GM10248 (cell line): ENCODE measurements around the gene ACER3.
"Not testable (repeated sequence)": the region's sequence is repeated elsewhere in the genome, so short reads cannot be mapped to it uniquely, and the experiment has no call there.

ENCODE experiments used
- CTCF ChIA-PET: fragments of 300-600 bp; sonication (Branson Sonifier 250); formaldehyde crosslinking; extraction: SDS; loops from one replicate; lab custom pipeline; 2021; ENCODE audit warnings: antibody characterized with exemption; lab: Yijun Ruan, JAX
- POLR2A ChIA-PET: fragments of 350-650 bp; sonication (Branson Sonifier 250); formaldehyde crosslinking; extraction: SDS; loops from one replicate; lab custom pipeline; 2020; ENCODE audit warnings: antibody characterized with exemption; lab: Yijun Ruan, JAX
- DNase-seq: peaks from one replicate; pipeline ENCODE4 v3.0.0; 2012; ENCODE audit errors: extremely low spot score
- TF ChIP-seq, protein P1 (sequence below): IDR thresholded peaks from 2 replicates; pipeline ENCODE4 v1.5.1; 2012; ENCODE audit warnings: mild to moderate bottlenecking, low read depth; ENCODE audit errors: extremely low read depth, missing control alignments, control extremely low read depth

ACER3 gene

DNA sequence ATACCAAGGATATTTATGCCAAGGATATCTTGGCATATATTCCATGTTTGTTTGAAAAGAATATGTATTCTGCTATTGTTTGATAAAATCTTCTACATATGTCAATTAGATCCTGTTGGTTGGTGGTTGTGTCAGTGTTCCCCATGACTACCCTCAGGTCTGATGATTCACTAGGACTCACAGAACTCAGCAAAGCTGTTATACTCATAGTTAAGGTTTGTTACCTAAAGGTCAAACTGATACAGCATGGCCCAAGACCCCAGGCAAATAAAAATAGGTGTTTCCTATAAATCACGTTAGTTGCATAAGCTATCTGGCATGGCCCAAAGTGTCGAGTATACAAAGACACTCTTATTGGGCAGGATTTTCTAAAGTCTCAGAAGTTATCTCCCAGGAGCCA lies 143.2 kb downstream of the ACER3 start:
- no peak for DNase-seq
- CTCF ChIA-PET = interaction anchor here (1.2 kb wide), 1 partner anchor 18 kb away, joined by 3 read pairs; no protein-coding TSS in a partner anchor
- POLR2A ChIA-PET = no interaction called here
- TF ChIP-seq, protein P1, sequence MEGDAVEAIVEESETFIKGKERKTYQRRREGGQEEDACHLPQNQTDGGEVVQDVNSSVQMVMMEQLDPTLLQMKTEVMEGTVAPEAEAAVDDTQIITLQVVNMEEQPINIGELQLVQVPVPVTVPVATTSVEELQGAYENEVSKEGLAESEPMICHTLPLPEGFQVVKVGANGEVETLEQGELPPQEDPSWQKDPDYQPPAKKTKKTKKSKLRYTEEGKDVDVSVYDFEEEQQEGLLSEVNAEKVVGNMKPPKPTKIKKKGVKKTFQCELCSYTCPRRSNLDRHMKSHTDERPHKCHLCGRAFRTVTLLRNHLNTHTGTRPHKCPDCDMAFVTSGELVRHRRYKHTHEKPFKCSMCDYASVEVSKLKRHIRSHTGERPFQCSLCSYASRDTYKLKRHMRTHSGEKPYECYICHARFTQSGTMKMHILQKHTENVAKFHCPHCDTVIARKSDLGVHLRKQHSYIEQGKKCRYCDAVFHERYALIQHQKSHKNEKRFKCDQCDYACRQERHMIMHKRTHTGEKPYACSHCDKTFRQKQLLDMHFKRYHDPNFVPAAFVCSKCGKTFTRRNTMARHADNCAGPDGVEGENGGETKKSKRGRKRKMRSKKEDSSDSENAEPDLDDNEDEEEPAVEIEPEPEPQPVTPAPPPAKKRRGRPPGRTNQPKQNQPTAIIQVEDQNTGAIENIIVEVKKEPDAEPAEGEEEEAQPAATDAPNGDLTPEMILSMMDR = no peak

DNA sequence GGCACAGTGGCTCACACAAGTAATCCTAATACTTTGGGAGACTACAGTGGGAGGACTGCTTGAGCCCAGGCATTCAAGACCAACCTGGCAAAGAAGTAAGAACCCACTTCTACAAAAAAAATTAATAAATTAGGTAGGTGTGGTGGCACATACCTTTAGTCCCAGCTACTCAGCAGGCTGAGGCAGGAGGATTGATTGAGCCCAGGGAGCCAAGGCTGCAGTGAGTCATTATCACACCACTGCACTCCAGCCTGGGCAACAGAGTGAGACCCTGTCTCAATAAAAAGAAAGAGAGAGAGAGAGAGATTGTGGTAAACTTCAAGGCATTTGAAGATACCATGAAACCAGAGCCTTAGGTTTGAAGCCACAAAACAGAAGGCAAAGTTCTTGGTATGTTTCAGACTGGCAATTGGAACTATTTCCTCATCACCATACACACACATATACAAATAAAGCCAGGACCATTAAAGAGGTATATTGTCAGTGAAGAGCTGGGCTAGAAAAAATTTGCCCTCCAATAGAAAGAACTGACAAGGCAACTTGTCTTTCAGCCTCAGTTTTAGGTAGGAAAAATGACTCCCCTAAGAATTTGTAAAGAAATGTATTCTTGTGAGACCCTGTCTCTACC lies 148.9 kb downstream of the ACER3 start:
- ChIA-PET CTCF (interaction anchor here (1.7 kb wide), 1 partner anchor 10 kb away, joined by 5 read pairs; no protein-coding TSS in a partner anchor), POLR2A (no interaction called here)
- TF ChIP-seq, protein P1 = no peak
- no peak for DNase-seq

DNA sequence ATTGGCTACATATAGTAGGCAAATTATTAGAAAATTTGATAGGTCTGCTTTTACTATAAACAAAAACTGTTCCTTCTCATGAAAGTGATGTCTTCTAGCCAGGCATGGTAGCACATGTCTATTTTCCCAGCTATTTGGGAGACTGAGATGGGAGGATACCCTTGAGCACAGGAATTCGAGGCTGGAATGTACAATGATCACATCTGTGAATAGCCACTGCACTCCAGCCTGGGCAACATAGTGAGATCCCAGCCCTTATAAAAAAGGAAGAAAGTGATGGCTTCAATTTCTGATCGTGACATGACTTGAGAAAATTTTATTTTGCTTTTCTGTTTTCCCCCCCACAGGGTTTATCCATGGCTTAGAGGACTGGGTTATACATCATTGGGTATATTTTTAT lies 154.0 kb downstream of the ACER3 start:
- POLR2A ChIA-PET = no interaction called here

DNA sequence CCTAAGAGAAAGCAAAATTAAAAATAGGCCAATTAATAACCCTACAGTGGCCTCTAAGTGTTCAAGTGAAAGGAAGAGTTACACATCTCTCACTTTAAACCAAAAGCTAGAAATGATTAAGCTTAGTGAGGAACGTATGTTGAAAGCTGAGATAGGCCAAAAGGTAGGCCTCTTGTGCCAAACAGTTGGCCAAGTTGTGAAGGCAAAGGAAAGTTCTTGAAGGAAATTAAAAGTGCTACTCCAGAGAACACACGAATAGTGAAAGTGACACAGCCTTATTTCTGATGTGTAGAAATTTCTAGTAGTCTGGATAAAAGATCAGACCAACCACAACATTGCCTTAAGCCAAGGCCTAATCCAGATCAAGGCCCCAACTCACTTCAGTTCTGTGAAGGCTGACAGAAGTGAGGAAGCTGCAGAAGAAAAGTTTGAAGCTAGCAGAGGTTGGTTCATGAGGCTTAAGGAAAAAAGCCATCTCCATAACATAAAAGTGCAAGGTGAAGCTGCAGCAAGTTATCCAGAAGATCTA lies 157.7 kb downstream of the ACER3 start:
- ChIA-PET POLR2A (interaction anchor here (0.6 kb wide), 1 partner anchor 647 kb away, joined by 7 read pairs; no protein-coding TSS in a partner anchor), CTCF (interaction anchor here (0.7 to 1.3 kb wide), 2 partner anchors 8 to 11 kb away, joined by 3 to 5 read pairs; no protein-coding TSS in a partner anchor)
- not testable (repeated sequence) for DNase-seq

More for the DNA sequence above, 154.0 kb downstream of the ACER3 start:
- CTCF ChIA-PET = interaction anchor here (1.1 to 1.7 kb wide), 3 partner anchors 20 to 34 kb away, joined by 3 to 4 read pairs (median 3); no protein-coding TSS in a partner anchor
- TF ChIP-seq, protein P1 = no peak
- DNase-seq = no peak

DNA sequence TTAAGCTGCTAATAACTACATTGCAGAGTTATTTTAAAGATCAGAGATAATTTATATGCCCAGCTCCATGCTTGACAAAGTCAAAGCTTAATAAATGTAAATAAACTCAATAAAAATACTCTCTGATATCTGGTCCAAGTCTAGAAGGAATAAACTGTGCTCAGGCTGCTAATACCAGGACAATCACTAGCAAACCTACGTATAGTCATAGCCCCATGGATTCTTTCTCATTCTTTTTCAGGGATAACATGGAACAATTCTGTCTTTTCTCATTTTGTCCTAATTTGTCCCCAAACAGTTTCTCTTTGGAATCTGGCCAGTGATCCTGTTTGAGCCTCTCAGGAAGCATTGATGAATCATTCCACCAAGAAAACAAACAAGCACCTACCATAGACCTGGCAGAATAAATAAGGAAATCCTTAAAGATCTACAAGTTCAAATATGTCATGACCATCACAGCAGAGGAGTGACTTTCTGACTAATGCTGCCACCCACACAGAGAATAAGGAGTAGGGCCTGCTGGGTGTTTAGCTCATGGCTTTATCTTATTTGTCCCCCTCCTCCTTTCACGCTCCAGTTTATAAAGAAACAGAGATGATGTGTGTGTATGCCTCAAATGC lies 159.4 kb downstream of the ACER3 start:
- no peak for DNase-seq
- TF ChIP-seq, protein P1 = no peak
- CTCF ChIA-PET = interaction anchor here (0.6 to 3.6 kb wide), 6 partner anchors 10 to 100 kb away, joined by 3 to 19 read pairs (median 4); no protein-coding TSS in a partner anchor
- POLR2A ChIA-PET = no interaction called here

DNA sequence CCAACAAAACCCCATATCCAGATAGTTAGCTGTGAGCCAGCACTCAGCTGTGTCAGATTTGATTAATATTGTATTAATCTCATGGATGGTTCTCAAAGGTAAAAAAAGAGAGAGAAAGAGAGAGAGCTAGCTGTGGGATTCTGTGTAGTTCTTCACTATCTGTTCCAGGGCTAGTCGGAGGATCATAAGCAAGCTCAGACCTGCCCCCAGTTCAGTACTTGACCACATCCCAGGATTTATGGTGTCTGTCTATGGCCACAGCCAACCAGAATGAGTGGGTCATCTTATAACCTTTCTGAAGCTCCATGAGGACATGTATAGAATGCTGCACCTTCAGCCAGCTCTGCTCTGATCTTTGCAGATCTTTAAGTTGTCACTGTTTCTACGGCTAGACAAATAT lies 160.0 kb downstream of the ACER3 start:
- POLR2A ChIA-PET = no interaction called here
- CTCF ChIA-PET = interaction anchor here (1.1 to 3.6 kb wide), 4 partner anchors 18 to 101 kb away, joined by 3 to 19 read pairs (median 6); no protein-coding TSS in a partner anchor
- TF ChIP-seq, protein P1 = no peak

More for the DNA sequence above, 160.0 kb downstream of the ACER3 start:
- no peak for DNase-seq
